Body of pancreas (tissue), 4 donors: Measurements from ENCODE around the gene RNASEH2A. TPM values are rescaled to one million over a fixed set of nuclear protein-coding genes. Genes with fewer than 3 reads are reported as not detected.

Experiments used
- ATAC-seq: fragments of 150-250 bp; one replicate; pipeline ENCODE4 v1.9.1; 2016
- DNase-seq, 4 donors: peaks; one replicate each; pipeline ENCODE4 v3.0.0-alpha.2; 2019
- H3K27ac ChIP-seq, 4 donors: fragments of 200-600 bp; sonication (generic); 1 replicate in 3 of 4; 2 replicates in 1 of 4; pipeline versions ENCODE4 v1.5.1 to v1.6.1; 2016 to 2019; ENCODE audit warnings: mild to moderate bottlenecking in 1 of 4, mixed read lengths in 1 of 4, moderate library complexity in 1 of 4
- H3K27me3 ChIP-seq, 2 donors: fragments of 200-600 bp; sonication (generic); one replicate each; pipeline ENCODE4 v1.6.0; 2016; ENCODE audit warnings: mild to moderate bottlenecking in 1 of 2
- H3K36me3 ChIP-seq, 2 donors: fragments of 200-600 bp; sonication (generic); replicated peaks in 1 of 2; 2 replicates each; pipeline ENCODE4 v1.5.1; 2016; ENCODE audit warnings: low read depth in 2 of 2; ENCODE audit not compliant: insufficient read depth in 1 of 2
- H3K4me1 ChIP-seq: fragments of 200-600 bp; sonication (generic); one replicate; pipeline ENCODE4 v1.6.0; 2016
- H3K4me3 ChIP-seq, 2 donors: fragments of 200-600 bp; sonication (generic); 1 replicate in 1 of 2; 2 replicates in 1 of 2; pipeline ENCODE4 v1.5.1; 2016 to 2019
- H3K9me3 ChIP-seq, 3 donors: fragments of 200-600 bp; sonication (generic); 1 replicate in 2 of 3; 2 replicates in 1 of 3; pipeline ENCODE4 v1.5.1; 2016
- CTCF ChIP-seq, 7 experiments: fragments of 450-650 bp in 4 of 7; fragments of 200-600 bp in 3 of 7; sonication (generic) in 3 of 7; IDR thresholded peaks; one replicate each; pipeline ENCODE4 v1.5.1; 2016 to 2019; ENCODE audit warnings: antibody characterized with exemption in 7 of 7
- POLR2A ChIP-seq, 3 donors: fragments of 450-650 bp; IDR thresholded peaks; one replicate each; pipeline ENCODE4 v1.6.1; 2016; ENCODE audit warnings: antibody characterized with exemption in 3 of 3, mild to moderate bottlenecking in 2 of 3
- WGBS, 2 donors: methylation state at CpG; one replicate each; pipeline ENCODE4 v1.1.5; 2017; 5-methylcytosine and 5-hydroxymethylcytosine counted together
- intact Hi-C: fragments of 100-400 bp; cut with DNase I; formaldehyde crosslinking; loops from one replicate; pipeline ENCODE4 v1.15.1; 2023
- total RNA-seq, 2 donors: library from RNA; depleted of rRNA; stranded (reverse); fragments of >200 nt; gene quantifications; one replicate each; pipeline ENCODE4 v1.1.0, GENCODE V29; 2016

RNASEH2A gene
- total RNA-seq, 2 donors from 2014 or later = 1.3 to 6.5 TPM

DNA sequence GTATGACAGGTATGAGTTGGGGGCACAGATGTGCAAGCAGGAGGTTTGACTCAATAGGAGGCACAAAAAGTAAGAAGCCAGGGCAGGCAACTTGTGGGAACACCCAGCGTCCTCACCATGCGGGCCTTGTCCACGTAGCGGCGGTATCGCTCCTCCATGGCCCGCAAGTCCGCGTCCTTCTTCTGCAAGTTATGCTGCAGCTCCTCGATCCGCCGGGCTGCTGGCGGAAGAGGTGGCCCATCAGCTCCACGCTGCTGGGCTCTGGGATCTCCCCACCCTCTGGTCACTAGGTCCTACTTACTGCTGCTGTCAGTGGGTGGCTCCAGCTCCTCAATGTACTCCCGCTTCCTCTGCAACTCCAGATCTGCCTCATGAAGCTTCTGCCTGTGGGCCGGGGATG, 41.7 kb upstream of the RNASEH2A start:
- DNase-seq (no peak), ATAC-seq (no peak)
- no peak overlapping the region for H3K4me3 ChIP-seq
- H3K9me3 ChIP-seq = no peaks in the 10 kb centered on the region
- no peak overlapping the region for H3K27ac ChIP-seq
- WGBS, 2 donors = 93 to 94% methylated on average over 15 to 16 of the region's 16 CpGs
- H3K4me1 ChIP-seq = peaks cover 8% of the 10 kb centered on the region
- peaks cover 0 to 20% of the 10 kb centered on the region in 2 donors for H3K36me3 ChIP-seq
- no peak for TF ChIP-seq POLR2A (IDR thresholded peaks at IDR 0.05)
- TF ChIP-seq CTCF (IDR thresholded peaks at IDR 0.05) = no peak
- no peaks in the 10 kb centered on the region for H3K27me3 ChIP-seq
- intact Hi-C loops = loop anchor here (5.0 kb wide), 2 partner anchors 38 to 78 kb away; partner anchors contain the start of genes PRDX2 and THSD8

DNA sequence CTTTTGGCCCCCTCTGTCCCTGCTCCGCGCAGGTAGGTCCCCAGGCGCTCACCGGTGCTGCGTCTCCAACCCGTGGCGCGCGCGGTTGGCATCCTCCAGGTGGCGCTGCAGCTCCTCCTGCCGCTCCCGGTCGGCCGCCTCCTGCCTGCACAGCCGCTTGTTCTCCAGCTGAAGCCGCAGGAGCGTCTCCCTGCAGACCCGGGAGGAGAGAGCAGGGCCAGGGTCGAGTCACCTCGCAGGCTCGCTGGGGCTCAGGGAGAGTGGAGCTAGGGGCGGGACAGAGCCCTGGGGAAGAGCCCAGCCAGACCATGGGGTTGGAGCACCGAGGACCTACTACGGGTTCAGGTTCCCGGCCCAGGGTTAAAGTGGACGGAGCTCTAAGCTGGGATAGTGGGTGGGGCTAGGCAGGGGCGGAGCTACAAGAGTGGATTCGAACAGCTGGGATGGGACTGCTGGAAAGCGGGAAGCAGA, 40.3 kb upstream of the RNASEH2A start:
- peaks cover 0 to 24% of the 10 kb centered on the region in 2 donors for H3K36me3 ChIP-seq
- H3K4me1 ChIP-seq = peaks cover 8% of the 10 kb centered on the region
- intact Hi-C loops = no loop called here
- H3K27me3 ChIP-seq = no peaks in the 10 kb centered on the region
- WGBS, 2 donors = 42 to 49% methylated on average over 14 to 18 of the region's 30 CpGs
- peak; percentile 80 for ATAC-seq
- peak; percentile 82 to 91 (median 87) for DNase-seq
- TF ChIP-seq POLR2A (IDR thresholded peaks at IDR 0.05) = no peak
- peak; percentile 51 to 90 (median 74) for TF ChIP-seq CTCF (IDR thresholded peaks at IDR 0.05)
- no peak overlapping the region for H3K4me3 ChIP-seq
- H3K27ac ChIP-seq = peak overlapping the region in 2 of 4 donors; percentile 40 to 61
- H3K9me3 ChIP-seq = no peaks in the 10 kb centered on the region

DNA sequence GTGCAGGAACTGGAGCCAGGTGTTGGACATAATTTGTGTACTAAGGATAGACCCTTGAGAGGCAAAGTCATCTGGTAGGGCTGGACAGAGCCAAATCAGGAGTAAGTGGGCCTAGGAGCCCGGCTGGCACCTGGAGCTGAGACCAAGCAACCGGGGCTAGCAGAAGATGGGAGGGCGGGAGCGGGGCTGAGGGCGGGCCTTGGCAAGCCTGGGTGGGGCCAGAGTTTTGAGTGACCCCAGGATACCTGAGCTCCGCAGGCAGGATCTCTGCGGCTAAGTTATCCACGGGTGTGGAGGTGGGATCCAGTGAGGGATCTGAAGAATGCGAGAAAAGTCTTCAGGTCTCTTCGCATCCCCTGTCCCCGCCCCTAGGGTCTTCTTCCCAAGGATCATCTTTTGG, 39.2 kb upstream of the RNASEH2A start:
- H3K36me3 ChIP-seq = peaks cover 0 to 25% of the 10 kb centered on the region in 2 donors
- no peak overlapping the region for H3K4me3 ChIP-seq
- H3K27me3 ChIP-seq = no peaks in the 10 kb centered on the region
- no peaks in the 10 kb centered on the region for H3K9me3 ChIP-seq
- WGBS, 2 donors = 94 to 95% methylated on average over 11 of the region's 11 CpGs
- DNase-seq (no peak), ATAC-seq (no peak)
- TF ChIP-seq CTCF (IDR thresholded peaks at IDR 0.05) (no peak), POLR2A (IDR thresholded peaks at IDR 0.05) (no peak)
- peaks cover 8% of the 10 kb centered on the region for H3K4me1 ChIP-seq
- intact Hi-C loops = no loop called here
- no peak overlapping the region for H3K27ac ChIP-seq

DNA sequence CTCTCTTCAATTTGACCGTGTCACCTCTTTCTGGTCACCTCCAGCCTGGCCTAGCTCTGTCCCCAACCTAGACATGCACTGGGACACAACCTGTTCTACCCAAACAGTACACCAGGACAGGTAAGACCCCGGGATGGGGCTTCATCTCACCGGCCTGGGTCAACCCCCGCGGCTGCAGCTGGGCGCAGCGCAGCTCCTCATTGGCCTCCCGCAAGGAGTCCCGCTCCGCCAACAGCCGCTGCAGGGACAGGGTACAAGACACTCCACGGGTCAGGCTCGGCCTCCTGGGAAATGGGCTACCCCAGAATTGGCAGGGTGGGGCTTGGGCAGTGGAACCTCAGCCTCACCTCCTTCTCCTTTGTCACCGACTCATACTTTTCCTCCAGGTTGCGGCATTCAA, 38.7 kb upstream of the RNASEH2A start:
- H3K9me3 ChIP-seq = no peaks in the 10 kb centered on the region
- no peak overlapping the region for H3K27ac ChIP-seq
- no peaks in the 10 kb centered on the region for H3K27me3 ChIP-seq
- intact Hi-C loops = no loop called here
- H3K4me1 ChIP-seq = peaks cover 8% of the 10 kb centered on the region
- no peak overlapping the region for H3K4me3 ChIP-seq
- 95 to 98% methylated on average over 15 of the region's 15 CpGs for WGBS, 2 donors
- peaks cover 0 to 25% of the 10 kb centered on the region in 2 donors for H3K36me3 ChIP-seq
- ATAC-seq (no peak), DNase-seq (no peak)
- TF ChIP-seq POLR2A (IDR thresholded peaks at IDR 0.05) = no peak
- no peak for TF ChIP-seq CTCF (IDR thresholded peaks at IDR 0.05)

GRCh38 chr19:12769689-12770088, 36.7 kb upstream of the RNASEH2A start:
- Histone ChIP-seq H3K4me1 (peaks cover 15% of the 10 kb centered on the region), H3K27me3 (no peaks in the 10 kb centered on the region), H3K36me3 (peaks cover 0 to 12% of the 10 kb centered on the region in 2 donors), H3K4me3 (no peak overlapping the region), H3K27ac (no peak overlapping the region), H3K9me3 (no peaks in the 10 kb centered on the region)
- DNase-seq (no peak), ATAC-seq (no peak)
- TF ChIP-seq POLR2A (IDR thresholded peaks at IDR 0.05) (no peak), CTCF (IDR thresholded peaks at IDR 0.05) (no peak)
- 76 to 77% methylated on average over 10 to 37 of the region's 37 CpGs for WGBS, 2 donors
- intact Hi-C loops = no loop called here
